SIG-M5 treated with dmso at 0.1 percent for 504 hours (cell line): ENCODE measurements around the gene PARP12.

Experiments used
- DNase-seq: peaks from one replicate; lab custom pipeline; 2025; ENCODE audit not compliant: unreplicated experiment; lab: John Stamatoyannopoulos, UW

PARP12 gene

DNA sequence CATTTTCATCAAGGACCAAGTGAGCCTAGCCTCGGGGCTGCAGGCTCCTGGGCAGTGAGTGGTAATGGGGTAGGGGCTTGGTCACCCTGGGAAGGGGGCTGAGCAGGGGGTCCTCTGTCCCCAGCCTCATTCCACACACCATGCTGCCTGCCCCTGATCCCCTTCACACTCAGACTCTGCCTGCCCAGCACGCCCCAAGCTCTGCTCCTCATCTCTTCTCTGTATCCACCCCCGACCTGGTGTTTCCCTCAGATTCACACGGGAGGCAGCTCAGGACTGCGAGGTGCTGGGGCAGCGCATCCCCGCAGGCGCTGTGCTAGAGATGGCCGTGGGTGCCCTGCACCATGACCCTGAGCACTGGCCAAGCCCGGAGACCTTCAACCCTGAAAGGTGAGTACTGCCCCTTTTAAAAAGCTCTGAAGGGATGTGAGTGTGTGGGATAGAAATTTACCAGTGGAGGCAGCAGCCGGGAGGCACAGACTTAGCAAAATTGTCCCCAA, 47.2 kb downstream of the PARP12 start:
- DNase-seq, result no peak

- DNase-seq, result no peak
Measured at GRCh38 chr7:140014123-140014522, 48.6 kb downstream of the PARP12 start.

DNA sequence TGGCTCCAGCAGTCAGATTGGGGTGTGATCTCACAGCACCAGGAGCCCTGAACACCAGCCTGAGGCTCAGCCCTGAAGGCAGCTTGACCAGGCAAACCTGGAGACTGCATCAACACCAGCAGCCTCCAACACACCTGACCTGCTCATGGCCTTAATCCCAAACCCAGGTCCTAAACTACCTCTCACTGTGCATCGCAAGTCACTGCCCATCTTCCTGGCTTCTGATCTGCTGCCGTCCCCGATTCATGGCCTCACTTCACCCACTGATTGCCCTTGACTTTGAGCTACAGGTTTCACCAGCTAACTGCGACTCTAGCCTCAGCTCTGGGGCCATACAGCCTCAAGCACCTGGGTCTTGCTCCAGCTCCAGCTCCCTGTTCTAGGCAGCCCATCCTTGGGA, 49.1 kb downstream of the PARP12 start:
- DNase-seq, result no peak

GRCh38 chr7:140010194-140010895, 52.4 kb downstream of the PARP12 start:
- DNase-seq, result no peak

- DNase-seq, result no peak
Measured at GRCh38 chr7:140009735-140010134, 53.0 kb downstream of the PARP12 start.

GRCh38 chr7:140008755-140009610, 53.8 kb downstream of the PARP12 start:
- DNase-seq, result no peak

DNA sequence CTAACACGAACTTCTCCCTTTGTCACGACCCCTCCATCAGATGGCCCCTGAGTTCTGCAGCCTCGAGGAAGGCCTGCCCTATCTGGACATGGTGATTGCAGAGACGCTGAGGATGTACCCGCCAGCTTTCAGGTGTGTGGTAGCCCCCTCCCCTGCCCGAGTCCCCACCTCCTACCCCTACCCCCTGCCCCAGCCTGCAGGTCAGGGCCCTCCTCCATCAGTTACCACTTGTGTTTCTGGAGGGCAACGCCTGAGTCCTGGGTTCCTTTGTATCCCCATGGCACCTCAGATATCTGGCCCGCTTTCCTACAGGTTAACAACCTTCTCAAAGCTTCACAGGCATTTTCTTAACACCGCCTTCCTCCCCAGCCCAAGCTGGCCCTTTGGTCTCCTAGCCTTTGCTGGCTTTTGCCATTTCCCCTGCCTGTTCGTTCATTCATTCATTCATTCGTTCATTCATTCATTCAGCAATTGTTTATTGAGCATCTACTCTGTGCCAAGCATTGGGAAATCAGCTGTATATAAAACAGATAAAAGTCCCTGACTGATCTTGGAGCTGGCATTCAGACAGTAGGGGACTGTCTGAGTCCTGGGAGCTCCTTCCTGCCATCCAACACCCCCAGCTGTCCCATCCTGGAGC, 55.6 kb downstream of the PARP12 start:
- no peak for DNase-seq

- DNase-seq, result no peak
Measured at GRCh38 chr7:140006600-140006999, 56.2 kb downstream of the PARP12 start.

DNA sequence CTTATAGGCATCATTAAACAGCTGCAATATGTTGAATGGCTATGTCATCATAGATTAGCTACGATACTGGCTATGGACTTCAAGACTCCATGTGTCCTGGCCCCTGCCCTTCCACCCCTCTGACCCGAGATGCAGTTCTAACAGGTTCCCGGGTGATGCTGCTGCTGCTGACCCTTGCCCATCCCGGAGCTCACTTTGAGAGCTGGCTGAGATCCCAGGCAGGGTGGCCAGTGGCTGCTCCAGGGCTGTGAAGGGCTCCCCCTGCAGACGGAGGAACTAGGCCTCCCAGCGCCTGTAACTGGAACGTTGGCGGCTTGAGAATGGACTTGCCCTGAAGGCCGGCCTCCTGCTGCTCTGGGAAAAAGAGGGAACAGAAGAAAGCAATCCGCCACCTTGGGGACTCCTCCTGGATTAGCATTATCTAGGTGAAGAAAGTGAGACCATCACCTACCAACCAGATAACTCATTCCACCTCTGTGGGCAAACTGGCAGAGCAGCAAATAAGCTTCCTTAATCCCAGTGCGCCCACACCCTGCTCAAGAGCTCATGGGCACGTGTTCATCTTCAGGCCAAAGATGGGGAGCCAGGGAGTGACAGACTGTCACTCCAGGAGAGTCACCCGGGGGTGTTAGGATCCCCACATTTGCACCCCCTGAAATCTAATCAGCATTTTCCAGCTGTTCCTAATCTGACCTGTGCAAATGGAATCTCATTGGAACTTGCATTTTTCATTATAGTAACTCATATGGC, 56.8 kb downstream of the PARP12 start:
- peak; percentile 14 for DNase-seq

DNA sequence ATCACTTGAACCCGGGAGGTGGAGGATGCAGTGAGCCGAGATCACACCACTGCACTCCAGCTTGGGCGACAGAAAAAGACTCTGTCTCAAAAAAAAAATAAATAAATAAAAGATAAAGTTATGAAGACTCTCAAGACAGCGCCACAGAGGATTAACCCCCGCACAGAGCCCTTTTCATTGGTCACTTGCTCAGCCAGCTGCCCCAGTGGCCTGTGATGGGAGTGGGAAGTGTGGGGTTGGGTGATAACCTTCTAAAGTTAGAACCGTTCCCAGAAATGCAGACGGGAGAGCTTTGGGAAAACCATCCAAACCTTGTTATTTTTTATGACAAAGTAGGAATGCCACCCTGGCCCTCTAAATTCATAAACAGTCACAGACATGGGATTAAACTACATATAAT, 57.4 kb downstream of the PARP12 start:
- no peak for DNase-seq

GRCh38 chr7:140004672-140005071, 58.1 kb downstream of the PARP12 start:
- DNase-seq, result no peak

- DNase-seq, result peak; percentile 63
Measured at GRCh38 chr7:140003913-140004382, 58.8 kb downstream of the PARP12 start.

GRCh38 chr7:140000666-140001268, 62.0 kb downstream of the PARP12 start:
- no peak for DNase-seq

DNA sequence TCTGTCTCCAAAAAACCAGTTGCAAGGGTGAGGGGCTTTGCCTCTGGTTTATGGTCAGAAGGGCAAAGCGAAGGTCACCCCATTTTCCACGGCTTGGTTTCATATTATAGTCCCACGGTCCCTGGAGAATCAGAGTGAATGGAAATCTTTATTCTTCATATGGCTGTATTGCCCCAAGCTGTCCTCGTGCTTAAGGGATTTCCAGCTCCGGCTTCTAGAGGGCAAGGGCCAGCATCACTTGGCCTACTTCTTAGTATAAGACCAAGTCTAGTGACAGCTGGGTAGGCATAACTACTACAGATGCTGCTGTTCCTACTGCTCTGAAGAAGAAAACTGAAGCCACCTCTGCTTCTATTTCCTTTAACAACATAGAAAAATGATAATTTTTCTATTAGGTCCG, 63.2 kb downstream of the PARP12 start:
- no peak for DNase-seq

- no peak for DNase-seq
Measured at GRCh38 chr7:139998572-139998971, 64.2 kb downstream of the PARP12 start.

- no peak for DNase-seq
Measured at GRCh38 chr7:139995017-139995915, 67.5 kb downstream of the PARP12 start.

DNA sequence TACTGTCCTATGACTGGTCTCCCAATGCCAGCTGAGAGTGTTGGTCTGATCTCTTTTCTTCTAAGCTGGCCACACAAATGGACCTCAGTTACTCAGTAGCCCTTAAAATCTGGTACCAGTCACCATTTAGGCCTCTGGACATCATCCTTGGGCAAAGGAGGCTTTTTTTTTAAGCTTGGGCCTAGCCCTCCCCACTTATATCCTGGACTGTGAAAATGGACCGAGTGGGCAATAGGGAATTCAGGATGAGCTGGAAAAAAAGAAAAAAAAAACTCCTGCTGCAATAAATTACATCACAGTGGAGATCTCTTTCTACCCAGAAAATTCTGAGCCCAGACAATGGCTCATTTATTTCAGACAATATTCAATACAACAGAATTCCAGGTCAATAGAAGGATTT, 68.4 kb downstream of the PARP12 start:
- DNase-seq, result no peak

- DNase-seq, result no peak
Measured at GRCh38 chr7:139993592-139993991, 69.2 kb downstream of the PARP12 start.

- DNase-seq, result no peak
Measured at GRCh38 chr7:139993169-139993568, 69.6 kb downstream of the PARP12 start.
